HFFc6 (cell line): Measurements from ENCODE around the gene COL2A1. TPM values are rescaled to one million over a fixed set of nuclear protein-coding genes. Genes with fewer than 3 reads are reported as not detected.

ENCODE experiments used
- DNase-seq: peaks from one replicate; pipeline ENCODE4 v3.0.0-alpha.2; 2018
- H3K27ac Mint-ChIP-seq: 2 replicates; pipeline ENCODE4 v1.8.0; 2020; ENCODE audit warnings: mild to moderate bottlenecking, mixed read lengths
- H3K27me3 Mint-ChIP-seq: 2 replicates; pipeline ENCODE4 v1.8.0; 2021; ENCODE audit warnings: mild to moderate bottlenecking, moderate library complexity, mixed read lengths; ENCODE audit not compliant: insufficient read depth
- H3K36me3 Mint-ChIP-seq: 2 replicates; pipeline ENCODE4 v1.8.0; 2021; ENCODE audit warnings: low read depth, mixed read lengths
- H3K4me1 Mint-ChIP-seq: 2 replicates; pipeline ENCODE4 v1.8.0; 2020; ENCODE audit warnings: low read depth, mixed read lengths
- H3K4me3 Mint-ChIP-seq: 2 replicates; pipeline ENCODE4 v1.8.0; 2020; ENCODE audit warnings: mild to moderate bottlenecking, moderate library complexity, mixed read lengths
- H3K9me3 Mint-ChIP-seq: 2 replicates; pipeline ENCODE4 v1.8.0; 2020; ENCODE audit warnings: mild to moderate bottlenecking, mixed read lengths
- total RNA-seq, 6 experiments: library from RNA; stranded (reverse); fragmentation: NEBNext Ultra II Directional; extraction: Animal tissue kit (Norgen Biotek cat#: 25700); gene quantifications; 2 replicates in 1 of 6; 3 replicates in 5 of 6; pipeline ENCODE4 v1.2.3, GENCODE V29; 2021
- TF ChIP-seq, protein P1 (sequence below): fragments of 200-600 bp; sonication (generic); IDR thresholded peaks from 2 replicates; pipeline ENCODE4 v1.5.0; 2021; ENCODE audit warnings: antibody characterized with exemption, mild to moderate bottlenecking

The COL2A1 gene
- total RNA-seq, 6 experiments from 2014 or later, result not detected

DNA sequence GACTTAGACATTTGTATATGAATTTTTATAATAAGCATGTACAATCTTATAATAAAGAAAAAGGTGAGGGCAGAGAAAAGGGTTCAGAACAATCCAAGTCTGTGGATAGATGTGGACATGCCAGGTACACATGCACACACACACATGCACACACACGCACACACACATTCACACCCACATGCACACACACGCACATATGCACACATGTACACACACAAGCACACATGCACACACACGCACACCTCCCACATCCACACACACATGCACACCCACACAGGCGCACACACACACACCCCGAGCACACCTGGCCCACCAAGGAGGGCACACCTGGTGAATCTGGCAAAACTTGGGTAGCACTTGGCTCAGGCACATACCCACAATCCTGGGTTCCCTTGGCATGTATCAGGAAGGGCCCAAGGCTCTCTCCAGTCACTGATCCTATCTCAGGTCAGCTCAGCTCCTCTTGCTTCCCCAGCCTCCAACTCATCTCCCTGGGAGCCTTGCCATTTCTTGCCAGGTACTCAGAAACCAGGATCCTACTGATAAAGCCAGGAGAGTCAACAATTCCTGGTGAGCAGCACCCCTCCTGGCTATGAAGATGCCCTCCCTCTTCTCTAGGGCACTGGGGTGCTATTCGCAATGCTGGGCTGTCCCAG, 59.5 kb downstream of the COL2A1 start:
- Mint-ChIP-seq H3K27me3 (peaks cover 5% of the 10 kb centered on the region), H3K9me3 (no peaks in the 10 kb centered on the region), H3K4me3 (no peak overlapping the region), H3K4me1 (peaks cover 29% of the 10 kb centered on the region), H3K36me3 (no peaks in the 10 kb centered on the region), H3K27ac (no peak overlapping the region)
- TF ChIP-seq, protein P1, sequence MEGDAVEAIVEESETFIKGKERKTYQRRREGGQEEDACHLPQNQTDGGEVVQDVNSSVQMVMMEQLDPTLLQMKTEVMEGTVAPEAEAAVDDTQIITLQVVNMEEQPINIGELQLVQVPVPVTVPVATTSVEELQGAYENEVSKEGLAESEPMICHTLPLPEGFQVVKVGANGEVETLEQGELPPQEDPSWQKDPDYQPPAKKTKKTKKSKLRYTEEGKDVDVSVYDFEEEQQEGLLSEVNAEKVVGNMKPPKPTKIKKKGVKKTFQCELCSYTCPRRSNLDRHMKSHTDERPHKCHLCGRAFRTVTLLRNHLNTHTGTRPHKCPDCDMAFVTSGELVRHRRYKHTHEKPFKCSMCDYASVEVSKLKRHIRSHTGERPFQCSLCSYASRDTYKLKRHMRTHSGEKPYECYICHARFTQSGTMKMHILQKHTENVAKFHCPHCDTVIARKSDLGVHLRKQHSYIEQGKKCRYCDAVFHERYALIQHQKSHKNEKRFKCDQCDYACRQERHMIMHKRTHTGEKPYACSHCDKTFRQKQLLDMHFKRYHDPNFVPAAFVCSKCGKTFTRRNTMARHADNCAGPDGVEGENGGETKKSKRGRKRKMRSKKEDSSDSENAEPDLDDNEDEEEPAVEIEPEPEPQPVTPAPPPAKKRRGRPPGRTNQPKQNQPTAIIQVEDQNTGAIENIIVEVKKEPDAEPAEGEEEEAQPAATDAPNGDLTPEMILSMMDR, result no peak
- no peak for DNase-seq

DNA sequence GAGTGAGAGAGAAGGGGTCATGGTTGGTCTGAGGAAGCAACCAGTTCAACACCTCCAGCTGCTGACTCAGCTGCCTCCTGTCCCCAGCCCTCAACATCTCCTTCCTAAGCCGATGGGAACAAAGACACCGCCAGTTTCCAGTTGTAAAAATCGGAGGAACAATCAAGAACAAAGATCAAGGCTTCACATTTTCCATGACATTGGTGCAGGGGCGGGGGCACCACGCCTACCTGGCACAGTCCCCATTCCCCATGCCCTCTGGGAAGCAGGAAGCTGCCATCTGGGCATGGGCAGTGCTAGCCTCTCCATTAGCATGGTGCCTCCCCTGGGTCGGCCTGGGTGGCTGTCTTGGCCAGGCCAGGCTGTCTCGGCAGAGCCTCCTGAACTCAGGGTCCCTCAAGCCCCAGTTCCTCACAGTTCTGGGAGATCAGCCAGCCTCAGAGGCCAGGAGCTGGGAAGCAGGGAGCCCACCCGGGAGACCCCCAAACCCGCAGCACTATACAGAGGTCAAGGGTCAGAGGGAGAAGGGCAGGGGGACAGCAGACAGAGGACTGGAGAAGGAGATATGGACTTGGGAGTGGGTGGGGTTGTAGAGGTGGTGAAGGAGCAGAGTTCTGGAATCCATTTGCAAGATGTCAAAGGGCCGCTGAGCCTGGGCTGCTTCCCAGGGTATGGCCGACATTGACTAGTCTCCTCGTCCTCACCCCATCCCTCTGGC, 60.5 kb downstream of the COL2A1 start:
- no peak for DNase-seq
- TF ChIP-seq, protein P1, result no peak
- Mint-ChIP-seq H3K9me3 (no peaks in the 10 kb centered on the region), H3K27me3 (peaks cover 5% of the 10 kb centered on the region), H3K36me3 (no peaks in the 10 kb centered on the region), H3K27ac (no peak overlapping the region), H3K4me3 (no peak overlapping the region), H3K4me1 (peaks cover 20% of the 10 kb centered on the region)

DNA sequence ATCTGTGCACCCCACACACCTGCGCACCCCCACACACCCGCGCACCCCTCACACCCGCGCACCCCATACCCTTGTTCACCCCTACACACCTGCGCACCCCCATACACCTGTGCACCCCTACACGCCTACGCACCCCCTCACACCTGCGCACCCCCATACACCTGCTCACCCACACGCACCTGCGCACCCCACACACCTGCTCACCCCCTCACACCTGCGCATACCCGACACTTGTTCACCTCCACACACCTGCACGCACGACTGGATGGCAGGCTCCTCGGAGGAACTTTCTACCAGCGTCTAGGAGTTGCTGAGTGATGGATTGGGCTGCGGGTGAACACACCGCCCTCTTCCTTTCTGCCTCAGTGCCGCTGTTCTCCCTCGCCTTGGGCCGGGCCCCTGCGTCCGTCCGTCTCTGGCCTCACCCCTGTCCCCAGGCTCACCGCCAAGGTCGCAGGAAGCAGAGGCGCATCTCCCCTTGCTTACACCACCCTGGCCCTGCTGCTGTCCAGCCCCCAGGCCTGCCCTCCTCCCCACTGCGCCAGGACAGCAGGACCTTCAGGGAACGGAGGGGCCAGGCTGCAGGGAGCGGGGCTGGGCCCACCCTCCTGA, 61.6 kb downstream of the COL2A1 start:
- H3K4me3 Mint-ChIP-seq, result no peak overlapping the region
- no peak overlapping the region for H3K27ac Mint-ChIP-seq
- TF ChIP-seq, protein P1, result 0 out of 2 replicates have a peak, but pooled peaks have one; percentile 1
- H3K27me3 Mint-ChIP-seq, result peaks cover 5% of the 10 kb centered on the region
- H3K4me1 Mint-ChIP-seq, result peaks cover 28% of the 10 kb centered on the region
- no peaks in the 10 kb centered on the region for H3K36me3 Mint-ChIP-seq
- DNase-seq, result no peak
- H3K9me3 Mint-ChIP-seq, result no peaks in the 10 kb centered on the region

DNA sequence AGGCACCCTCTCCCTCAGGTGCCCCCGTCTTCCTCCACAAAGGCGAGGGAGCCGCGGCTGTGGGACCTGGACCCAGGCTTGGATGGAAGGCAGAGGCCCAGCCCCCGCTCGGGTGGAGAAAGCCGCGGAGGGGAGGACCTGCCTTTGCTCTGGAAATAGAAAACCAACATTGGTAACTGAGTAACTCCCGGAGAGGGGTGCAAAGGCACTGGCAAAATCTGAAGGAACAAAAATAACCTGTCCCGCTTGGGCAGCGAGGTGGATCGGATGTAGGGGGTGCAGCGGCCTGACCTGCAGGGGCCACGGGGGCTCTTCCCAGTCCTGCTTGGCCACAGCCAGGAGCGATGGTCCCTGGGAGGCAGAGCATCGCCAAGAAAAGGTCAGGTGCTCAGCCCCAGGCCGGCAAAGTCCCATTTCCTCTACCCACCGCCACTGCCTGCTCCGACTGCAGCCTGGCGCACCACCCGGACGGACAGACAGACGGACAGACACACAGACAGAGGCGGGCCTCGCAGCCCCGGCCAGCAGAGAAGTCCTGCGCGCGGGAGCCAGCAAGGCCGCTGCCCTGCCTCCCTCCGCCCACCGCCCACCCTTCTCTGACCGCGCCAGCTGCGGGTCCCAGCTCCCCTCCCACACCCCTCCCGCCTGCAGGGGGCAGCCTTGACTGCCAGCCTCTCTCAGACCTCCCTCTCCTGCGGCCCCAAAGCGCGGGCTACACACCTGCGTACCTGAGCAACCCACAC, 62.2 kb downstream of the COL2A1 start:
- H3K27ac Mint-ChIP-seq, result no peak overlapping the region
- peaks cover 32% of the 10 kb centered on the region for H3K4me1 Mint-ChIP-seq
- H3K36me3 Mint-ChIP-seq, result no peaks in the 10 kb centered on the region
- TF ChIP-seq, protein P1, result peak; percentile 34
- no peak overlapping the region for H3K4me3 Mint-ChIP-seq
- DNase-seq, result no peak
- no peaks in the 10 kb centered on the region for H3K9me3 Mint-ChIP-seq
- H3K27me3 Mint-ChIP-seq, result peaks cover 6% of the 10 kb centered on the region

DNA sequence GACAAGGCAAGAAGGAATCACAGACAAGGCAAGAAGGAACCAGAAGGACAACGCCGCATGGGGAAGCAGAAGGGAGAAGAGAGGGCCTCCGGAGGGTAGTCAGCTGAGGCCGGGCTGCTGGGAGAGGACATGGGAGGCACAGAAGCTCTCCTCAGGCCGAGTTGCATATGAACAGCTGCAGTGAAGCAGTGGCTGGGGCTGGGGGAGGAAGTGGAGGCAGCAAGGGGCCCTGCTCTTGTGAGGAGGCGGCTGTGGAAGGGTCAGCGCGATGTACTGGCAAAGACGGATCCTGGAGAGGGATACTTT, 62.8 kb downstream of the COL2A1 start:
- H3K4me1 Mint-ChIP-seq, result peaks cover 26% of the 10 kb centered on the region
- no peak overlapping the region for H3K4me3 Mint-ChIP-seq
- no peak overlapping the region for H3K27ac Mint-ChIP-seq
- TF ChIP-seq, protein P1, result no peak
- DNase-seq, result no peak
- H3K9me3 Mint-ChIP-seq, result no peaks in the 10 kb centered on the region
- H3K27me3 Mint-ChIP-seq, result peaks cover 6% of the 10 kb centered on the region
- no peaks in the 10 kb centered on the region for H3K36me3 Mint-ChIP-seq
